ENCODE results near the gene C1orf116. TPM values are rescaled to one million over a fixed set of nuclear protein-coding genes. Genes with fewer than 3 reads are reported as not detected.

Gene C1orf116
- total RNA-seq, 1 donor, result not detected

DNA sequence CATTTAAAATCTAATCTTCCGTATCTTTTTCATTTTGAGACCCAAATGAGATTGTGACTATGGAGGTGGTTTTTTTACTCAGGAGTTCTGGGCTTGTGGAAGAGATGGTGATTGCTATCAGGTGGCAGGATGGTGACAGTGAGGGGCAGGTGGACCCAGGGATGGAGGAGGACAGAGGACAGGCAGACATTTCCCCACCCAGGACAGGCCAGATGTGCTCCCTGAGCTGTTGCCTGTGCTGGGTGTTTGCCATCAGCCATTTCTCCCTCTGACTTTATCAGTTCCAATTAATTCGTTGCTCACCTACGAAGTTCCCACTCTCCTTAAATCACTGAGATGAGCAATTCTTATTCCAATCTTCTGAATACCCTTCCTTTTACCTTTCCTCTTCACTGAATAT, 26.5 kb downstream of the C1orf116 start:
- no peak overlapping the region for H3K4me3 ChIP-seq (ENCODE audit: insufficient read depth, low read length)
- H3K27me3 ChIP-seq (ENCODE audit: insufficient read depth, low read length), result no peaks in the 10 kb centered on the region
- H3K4me1 ChIP-seq (ENCODE audit: insufficient read depth, low read length), result peaks cover 13% of the 10 kb centered on the region
- no peak overlapping the region for H3K4me2 ChIP-seq (ENCODE audit: insufficient read depth, low read length)
- no peaks in the 10 kb centered on the region for H4K20me1 ChIP-seq (ENCODE audit: insufficient read depth, low read length)
- H3K79me2 ChIP-seq (ENCODE audit: insufficient read depth, low read length), result no peaks in the 10 kb centered on the region
- no peak overlapping the region for H3K27ac ChIP-seq (ENCODE audit: low read depth, low read length)
- H3K36me3 ChIP-seq (ENCODE audit: insufficient read depth, low read length), result no peaks in the 10 kb centered on the region
- DNase-seq (ENCODE audit: insufficient read length, low spot score, missing footprints), result no peak
- TF ChIP-seq, protein P1, sequence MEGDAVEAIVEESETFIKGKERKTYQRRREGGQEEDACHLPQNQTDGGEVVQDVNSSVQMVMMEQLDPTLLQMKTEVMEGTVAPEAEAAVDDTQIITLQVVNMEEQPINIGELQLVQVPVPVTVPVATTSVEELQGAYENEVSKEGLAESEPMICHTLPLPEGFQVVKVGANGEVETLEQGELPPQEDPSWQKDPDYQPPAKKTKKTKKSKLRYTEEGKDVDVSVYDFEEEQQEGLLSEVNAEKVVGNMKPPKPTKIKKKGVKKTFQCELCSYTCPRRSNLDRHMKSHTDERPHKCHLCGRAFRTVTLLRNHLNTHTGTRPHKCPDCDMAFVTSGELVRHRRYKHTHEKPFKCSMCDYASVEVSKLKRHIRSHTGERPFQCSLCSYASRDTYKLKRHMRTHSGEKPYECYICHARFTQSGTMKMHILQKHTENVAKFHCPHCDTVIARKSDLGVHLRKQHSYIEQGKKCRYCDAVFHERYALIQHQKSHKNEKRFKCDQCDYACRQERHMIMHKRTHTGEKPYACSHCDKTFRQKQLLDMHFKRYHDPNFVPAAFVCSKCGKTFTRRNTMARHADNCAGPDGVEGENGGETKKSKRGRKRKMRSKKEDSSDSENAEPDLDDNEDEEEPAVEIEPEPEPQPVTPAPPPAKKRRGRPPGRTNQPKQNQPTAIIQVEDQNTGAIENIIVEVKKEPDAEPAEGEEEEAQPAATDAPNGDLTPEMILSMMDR (IDR thresholded peaks at IDR 0.05; ENCODE audit: extremely low read depth, low read depth, low read length), result no peak
- H2AFZ ChIP-seq (ENCODE audit: low read length), result no peak overlapping the region
- no peaks in the 10 kb centered on the region for H3K9me3 ChIP-seq (ENCODE audit: low read depth, low read length)

DNA sequence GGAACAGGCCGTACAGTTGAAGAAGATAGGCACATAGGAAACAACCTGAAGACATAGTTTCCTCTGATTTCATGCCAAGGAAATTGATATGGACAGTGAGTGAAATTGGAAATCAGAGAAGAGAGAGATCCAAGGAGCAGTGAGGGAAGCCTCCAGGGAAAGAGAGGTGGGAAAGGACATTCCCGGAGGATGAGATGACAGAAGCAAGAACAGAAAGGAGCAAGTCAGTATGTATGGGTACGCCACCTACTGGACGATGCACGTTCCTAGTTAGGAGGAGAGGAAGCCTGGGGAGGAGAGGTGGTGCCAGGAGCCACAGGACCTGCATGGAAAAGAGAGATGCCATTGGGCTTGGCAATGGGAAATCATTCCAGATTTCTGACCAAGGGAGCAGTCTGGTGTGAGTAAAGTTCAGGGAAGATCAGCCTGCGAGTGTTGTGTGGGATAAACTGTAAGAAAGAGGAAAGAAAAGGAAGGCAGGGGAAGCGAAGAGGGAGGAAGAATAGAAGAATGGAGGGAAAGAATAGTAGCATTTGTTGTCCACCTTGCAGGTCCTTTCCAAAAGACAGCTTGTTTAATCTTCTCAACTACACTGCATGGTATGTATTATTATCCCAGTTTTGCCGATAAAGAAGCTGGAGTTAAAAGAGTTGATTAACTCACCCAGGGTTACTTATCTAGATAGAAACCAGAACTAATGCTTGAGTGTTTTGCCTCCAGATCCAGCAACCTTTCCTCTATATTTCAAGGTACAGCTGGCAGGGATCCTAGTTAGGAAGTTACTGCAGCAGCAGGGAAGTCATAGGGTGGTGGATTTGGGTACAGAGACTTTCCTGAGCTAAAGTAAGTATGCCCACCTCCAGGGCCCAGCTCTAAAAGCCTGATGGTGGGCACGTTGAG, 27.4 kb downstream of the C1orf116 start:
- Histone ChIP-seq H3K4me3 (ENCODE audit: insufficient read depth, low read length) (no peak overlapping the region), H4K20me1 (ENCODE audit: insufficient read depth, low read length) (no peaks in the 10 kb centered on the region), H2AFZ (ENCODE audit: low read length) (no peak overlapping the region), H3K4me2 (ENCODE audit: insufficient read depth, low read length) (no peak overlapping the region), H3K27ac (ENCODE audit: low read depth, low read length) (no peak overlapping the region), H3K27me3 (ENCODE audit: insufficient read depth, low read length) (no peaks in the 10 kb centered on the region), H3K4me1 (ENCODE audit: insufficient read depth, low read length) (peaks cover 13% of the 10 kb centered on the region), H3K36me3 (ENCODE audit: insufficient read depth, low read length) (no peaks in the 10 kb centered on the region), H3K79me2 (ENCODE audit: insufficient read depth, low read length) (no peaks in the 10 kb centered on the region), H3K9me3 (ENCODE audit: low read depth, low read length) (no peaks in the 10 kb centered on the region)
- TF ChIP-seq, protein P1 (IDR thresholded peaks at IDR 0.05; ENCODE audit: extremely low read depth, low read depth, low read length), result peak; percentile 91
- no peak for DNase-seq (ENCODE audit: insufficient read length, low spot score, missing footprints)

DNA sequence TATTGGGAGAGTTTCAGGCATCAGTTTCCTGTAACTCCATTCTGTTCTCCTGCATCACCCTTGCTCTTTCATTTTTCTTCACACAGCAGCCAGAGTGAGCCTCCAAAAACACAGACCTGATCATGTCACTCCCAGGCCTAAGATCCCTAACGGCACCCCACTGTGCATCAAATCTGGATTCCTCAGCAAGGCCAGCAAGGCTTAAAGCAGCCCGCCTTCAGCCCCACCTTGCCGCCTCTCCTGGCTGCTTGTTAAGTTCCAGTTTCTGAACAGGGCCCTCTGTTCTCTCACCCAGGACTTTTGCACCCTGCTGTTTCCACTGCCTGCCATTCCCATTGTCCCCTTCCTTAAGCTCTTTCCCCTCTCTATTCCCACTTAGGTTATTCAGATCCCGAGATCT, 29.3 kb downstream of the C1orf116 start:
- H3K9me3 ChIP-seq (ENCODE audit: low read depth, low read length), result no peaks in the 10 kb centered on the region
- H3K4me2 ChIP-seq (ENCODE audit: insufficient read depth, low read length), result no peak overlapping the region
- no peak overlapping the region for H2AFZ ChIP-seq (ENCODE audit: low read length)
- no peak overlapping the region for H3K4me3 ChIP-seq (ENCODE audit: insufficient read depth, low read length)
- H3K27me3 ChIP-seq (ENCODE audit: insufficient read depth, low read length), result peaks cover 3% of the 10 kb centered on the region
- TF ChIP-seq, protein P1 (IDR thresholded peaks at IDR 0.05; ENCODE audit: extremely low read depth, low read depth, low read length), result no peak
- no peaks in the 10 kb centered on the region for H3K36me3 ChIP-seq (ENCODE audit: insufficient read depth, low read length)
- no peaks in the 10 kb centered on the region for H3K79me2 ChIP-seq (ENCODE audit: insufficient read depth, low read length)
- DNase-seq (ENCODE audit: insufficient read length, low spot score, missing footprints), result no peak
- peaks cover 13% of the 10 kb centered on the region for H3K4me1 ChIP-seq (ENCODE audit: insufficient read depth, low read length)
- no peaks in the 10 kb centered on the region for H4K20me1 ChIP-seq (ENCODE audit: insufficient read depth, low read length)
- no peak overlapping the region for H3K27ac ChIP-seq (ENCODE audit: low read depth, low read length)

DNA sequence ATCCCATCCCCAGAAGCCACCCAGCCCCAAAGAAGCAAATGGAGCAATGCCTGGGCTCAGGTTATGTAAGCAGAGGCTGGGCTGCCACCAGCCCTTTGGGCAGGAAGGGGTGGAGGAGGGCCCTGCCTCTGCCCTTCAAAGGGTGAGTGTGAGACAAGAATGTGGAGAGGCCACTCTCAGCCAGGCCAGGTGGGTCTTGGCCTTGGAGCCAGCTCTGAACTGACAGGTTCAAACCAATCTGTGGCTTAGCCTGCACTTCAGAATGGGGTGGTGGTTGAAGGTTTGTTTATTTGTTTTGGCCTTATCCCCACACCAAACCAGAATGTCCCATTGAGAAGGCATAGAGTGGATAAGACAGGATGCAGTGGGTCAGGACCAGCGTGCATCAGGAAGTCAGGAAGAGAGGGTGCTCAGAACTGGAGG, 29.8 kb downstream of the C1orf116 start:
- H3K4me3 ChIP-seq (ENCODE audit: insufficient read depth, low read length), result no peak overlapping the region
- peaks cover 6% of the 10 kb centered on the region for H3K27me3 ChIP-seq (ENCODE audit: insufficient read depth, low read length)
- TF ChIP-seq, protein P1 (IDR thresholded peaks at IDR 0.05; ENCODE audit: extremely low read depth, low read depth, low read length), result no peak
- H2AFZ ChIP-seq (ENCODE audit: low read length), result no peak overlapping the region
- H4K20me1 ChIP-seq (ENCODE audit: insufficient read depth, low read length), result no peaks in the 10 kb centered on the region
- no peaks in the 10 kb centered on the region for H3K9me3 ChIP-seq (ENCODE audit: low read depth, low read length)
- H3K36me3 ChIP-seq (ENCODE audit: insufficient read depth, low read length), result no peaks in the 10 kb centered on the region
- peaks cover 13% of the 10 kb centered on the region for H3K4me1 ChIP-seq (ENCODE audit: insufficient read depth, low read length)
- H3K4me2 ChIP-seq (ENCODE audit: insufficient read depth, low read length), result no peak overlapping the region
- H3K79me2 ChIP-seq (ENCODE audit: insufficient read depth, low read length), result no peaks in the 10 kb centered on the region
- no peak for DNase-seq (ENCODE audit: insufficient read length, low spot score, missing footprints)
- H3K27ac ChIP-seq (ENCODE audit: low read depth, low read length), result no peak overlapping the region
